K562 (cell line): ENCODE measurements around the gene UBA1. TPM values are rescaled to one million over a fixed set of nuclear protein-coding genes. Genes with fewer than 3 reads are reported as not detected.
A peak's percentile ranks its signal among the peaks of the same experiment; 100 is the strongest.

Experiments used
- CBX2 ChIP-seq: fragments of 200-600 bp; sonication (generic); IDR thresholded peaks from one replicate; pipeline ENCODE4 v1.6.1; 2012; ENCODE audit warnings: mild to moderate bottlenecking, low read length, inconsistent platforms; ENCODE audit not compliant: insufficient read depth, poor library complexity, severe bottlenecking
- CCNT2 ChIP-seq: IDR thresholded peaks from 2 replicates; pipeline ENCODE4 v1.6.1; 2011; ENCODE audit warnings: borderline replicate concordance, low read depth, mild to moderate bottlenecking, moderate library complexity, mixed read lengths, low read length; ENCODE audit not compliant: insufficient read length; ENCODE audit errors: extremely low read depth
- ETV1 ChIP-seq: fragments of 450-650 bp; conservative IDR thresholded peaks from 2 replicates; pipeline ENCODE4 v1.6.1; 2016; ENCODE audit warnings: missing genetic modification characterization, control low read depth, low read depth, missing compliant biosample characterization
- FOXK2 ChIP-seq, 2 experiments: fragments of 450-650 bp; IDR thresholded peaks in 1 of 2; conservative IDR thresholded peaks in 1 of 2; 2 replicates each; pipeline ENCODE4 v1.6.1; 2016; ENCODE audit warnings: low read depth in 2 of 2, mild to moderate bottlenecking in 1 of 2
- KDM5B ChIP-seq: fragments of 200-600 bp; sonication (generic); IDR thresholded peaks from 2 replicates; pipeline ENCODE4 v1.6.1; 2012; ENCODE audit warnings: low read depth, mild to moderate bottlenecking, moderate library complexity, low read length, control low read depth, inconsistent platforms; ENCODE audit not compliant: insufficient replicate concordance
- MIER1 ChIP-seq: fragments of 450-650 bp; IDR thresholded peaks from 2 replicates; pipeline ENCODE4 v1.6.1; 2016; ENCODE audit warnings: antibody characterized with exemption, mild to moderate bottlenecking, low read depth
- NR2C2 ChIP-seq, 2 experiments: fragments of 200-800 bp in 1 of 2; sonication (Bioruptor generic) in 1 of 2; sonication (generic) in 1 of 2; formaldehyde crosslinking in 1 of 2; IDR thresholded peaks; 2 replicates each; pipeline versions ENCODE4 v1.6.1 to v1.8.0; 2016 to 2022; ENCODE audit warnings: mild to moderate bottlenecking in 1 of 2, missing compliant biosample characterization in 1 of 2, missing genetic modification characterization in 1 of 2, missing genetic modification reagents in 1 of 2
- SMAD4 ChIP-seq: fragments of 250-450 bp; sonication (Bioruptor Pico); conservative IDR thresholded peaks from 2 replicates; pipeline ENCODE4 v1.8.0; 2021; ENCODE audit warnings: inconsistent platforms, mild to moderate bottlenecking, moderate library complexity
- SMARCA4 ChIP-seq: fragments of 450-650 bp; IDR thresholded peaks from 2 replicates; pipeline ENCODE4 v1.6.1; 2016
- VEZF1 ChIP-seq: fragments of 200-800 bp; sonication (Bioruptor generic); IDR thresholded peaks from 2 replicates; pipeline ENCODE4 v1.6.1; 2017; ENCODE audit warnings: missing genetic modification characterization, missing compliant biosample characterization
- ZBTB33 ChIP-seq: sonication (generic); formaldehyde crosslinking; IDR thresholded peaks from 2 replicates; pipeline ENCODE4 v1.8.1; 2023; ENCODE audit warnings: mild to moderate bottlenecking, missing genetic modification reagents
- ZBTB34 ChIP-seq: fragments of 250-450 bp; sonication (Bioruptor Pico); IDR thresholded peaks from 2 replicates; pipeline ENCODE4 v1.8.0; 2021; ENCODE audit warnings: mild to moderate bottlenecking, moderate library complexity
- ZC3H11A ChIP-seq: IDR thresholded peaks from 2 replicates; pipeline ENCODE4 v1.6.1; 2012; ENCODE audit warnings: low read depth, low read length, improper control_type of control experiment
- polyA plus RNA-seq, 8 experiments: library from polyadenylated mRNA; depleted of rRNA in 4 of 8; stranded (reverse) in 5 of 8; unstranded in 3 of 8; fragments of >200 nt; fragmentation: Nextera tagmentation in 2 of 8; fragmentation: Illumina TruSeq in 1 of 8; extraction: Ambion mirVana in 2 of 8; extraction: Trizol in 1 of 8; gene quantifications; 2 replicates each; pipeline versions ENCODE4 v1.2.1 to v1.2.3, GENCODE V29; 2011 to 2014; ENCODE audit warnings: inconsistent platforms in 1 of 8, missing spikeins in 1 of 8
- total RNA-seq, 7 experiments: library from RNA; depleted of rRNA in 6 of 7; stranded (reverse); fragments of >200 nt in 6 of 7; fragmentation: Illumina TruSeq in 2 of 7; extraction: Trizol in 2 of 7; gene quantifications; 2 replicates each; pipeline versions ENCODE4 v1.2.1 to v1.2.3, GENCODE V29; 2011 to 2021; ENCODE audit warnings: low replicate concordance in 1 of 7
- TF ChIP-seq, protein P1 (sequence below): sonication (generic); formaldehyde crosslinking; IDR thresholded peaks from 2 replicates; pipeline ENCODE4 v1.8.0; 2022; ENCODE audit warnings: missing genetic modification reagents, mild to moderate bottlenecking, borderline replicate concordance

UBA1 gene
- total and polyA plus RNA-seq, 9 of the 15 experiments (the other 6 are each of a cell fraction or from before 2014, with no cell fraction given) = 32.0 to 174 (median 93.6) TPM

DNA sequence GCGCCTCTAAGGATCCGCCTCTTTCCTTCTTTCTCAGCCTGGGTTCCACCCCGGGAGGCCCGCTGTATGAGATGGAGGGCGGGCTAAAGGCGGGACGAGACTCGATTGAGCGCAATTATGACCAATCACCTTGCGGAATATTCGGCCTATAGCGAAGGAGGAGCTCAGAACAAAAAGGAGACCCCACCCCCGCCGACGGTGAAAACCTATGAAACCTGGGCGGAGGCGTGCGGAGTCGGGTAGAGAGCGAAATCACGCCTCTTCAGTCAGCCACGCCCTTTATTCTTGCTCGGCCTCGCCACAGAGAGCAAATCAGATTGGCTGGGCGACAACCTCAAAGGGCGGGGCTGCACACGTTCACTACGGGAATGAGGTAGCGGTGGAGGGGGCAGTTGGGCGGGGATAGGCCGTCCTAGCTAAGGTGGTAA lies 24.2 kb downstream of the UBA1 start (continued):
- TF ChIP-seq ZBTB34 (CRISPR knock-in tag) (no peak), ZC3H11A (no peak), CCNT2 (no peak), ETV1 (tag) (no peak), NR2C2 (CRISPR knock-in tag; IDR thresholded peaks at IDR 0.05) (no peak), NR2C2 (tag; IDR thresholded peaks at IDR 0.05) (no peak), MIER1 (no peak), CBX2 (no peak), SMAD4 (CRISPR knock-in tag) (no peak), VEZF1 (peak; percentile 72; the same call in 1 of the 2 replicates), SMARCA4 (no peak), FOXK2 (conservative IDR thresholded peaks at IDR 0.05 in 1 of 2, IDR thresholded peaks at IDR 0.05 in 1 of 2; ENCODE audit: low read depth in 2 of 2) (no peak), KDM5B (no peak), ZBTB33 (CRISPR knock-in tag) (no peak)
- TF ChIP-seq, protein P1, sequence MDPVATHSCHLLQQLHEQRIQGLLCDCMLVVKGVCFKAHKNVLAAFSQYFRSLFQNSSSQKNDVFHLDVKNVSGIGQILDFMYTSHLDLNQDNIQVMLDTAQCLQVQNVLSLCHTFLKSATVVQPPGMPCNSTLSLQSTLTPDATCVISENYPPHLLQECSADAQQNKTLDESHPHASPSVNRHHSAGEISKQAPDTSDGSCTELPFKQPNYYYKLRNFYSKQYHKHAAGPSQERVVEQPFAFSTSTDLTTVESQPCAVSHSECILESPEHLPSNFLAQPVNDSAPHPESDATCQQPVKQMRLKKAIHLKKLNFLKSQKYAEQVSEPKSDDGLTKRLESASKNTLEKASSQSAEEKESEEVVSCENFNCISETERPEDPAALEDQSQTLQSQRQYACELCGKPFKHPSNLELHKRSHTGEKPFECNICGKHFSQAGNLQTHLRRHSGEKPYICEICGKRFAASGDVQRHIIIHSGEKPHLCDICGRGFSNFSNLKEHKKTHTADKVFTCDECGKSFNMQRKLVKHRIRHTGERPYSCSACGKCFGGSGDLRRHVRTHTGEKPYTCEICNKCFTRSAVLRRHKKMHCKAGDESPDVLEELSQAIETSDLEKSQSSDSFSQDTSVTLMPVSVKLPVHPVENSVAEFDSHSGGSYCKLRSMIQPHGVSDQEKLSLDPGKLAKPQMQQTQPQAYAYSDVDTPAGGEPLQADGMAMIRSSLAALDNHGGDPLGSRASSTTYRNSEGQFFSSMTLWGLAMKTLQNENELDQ (CRISPR knock-in tag) = no peak
